SK-N-SH (cell line): ENCODE data around the gene MYH6. TPM values are rescaled to one million over a fixed set of nuclear protein-coding genes. Genes with fewer than 3 reads are reported as not detected.

ENCODE experiments used
- CTCF ChIA-PET: fragments of 300-600, 350-600 bp; formaldehyde crosslinking; extraction: SDS; loops from one replicate; lab custom pipeline; 2021; lab: Yijun Ruan, JAX
- POLR2A ChIA-PET: fragments of 350-600 bp; sonication (Branson Sonifier 250); formaldehyde crosslinking; extraction: SDS; loops from one replicate; lab custom pipeline; 2020; ENCODE audit warnings: antibody characterized with exemption, inconsistent platforms; lab: Yijun Ruan, JAX
- DNase-seq: peaks from one replicate; pipeline ENCODE4 v3.0.0; 2012
- H2AFZ ChIP-seq: fragments of 200-600 bp; sonication (generic); 2 replicates; pipeline ENCODE4 v1.8.1; 2016; ENCODE audit warnings: antibody characterized with exemption, mild to moderate bottlenecking, low read depth
- H3F3A ChIP-seq: fragments of 200-600 bp; sonication (generic); replicated peaks from 2 replicates; pipeline ENCODE3; 2016; ENCODE audit warnings: antibody characterized with exemption, mild to moderate bottlenecking; ENCODE audit not compliant: insufficient read depth
- H3K27ac ChIP-seq, 2 experiments: fragments of 200-500 bp in 1 of 2; fragments of 200-600 bp in 1 of 2; sonication (Bioruptor generic) in 1 of 2; sonication (generic), shearing (Covaris generic) in 1 of 2; 2 replicates each; pipeline versions ENCODE4 v1.5.1 to v1.6.1; 2014 to 2016; ENCODE audit warnings: low read depth in 2 of 2, inconsistent platforms in 1 of 2, low read length in 1 of 2, mild to moderate bottlenecking in 1 of 2, mixed read lengths in 1 of 2
- H3K27me3 ChIP-seq: fragments of 200-600 bp; sonication (generic), shearing (Covaris generic); 2 replicates; pipeline ENCODE4 v1.6.1; 2016; ENCODE audit warnings: mixed run types; ENCODE audit not compliant: insufficient read depth
- H3K36me3 ChIP-seq, 2 experiments: fragments of 200-500 bp in 1 of 2; fragments of 200-600 bp in 1 of 2; sonication (Bioruptor generic) in 1 of 2; sonication (generic) in 1 of 2; replicated peaks in 1 of 2; 2 replicates each; pipeline versions ENCODE3 to v1.5.1; 2014 to 2016; ENCODE audit warnings: low read length in 1 of 2, mild to moderate bottlenecking in 1 of 2; ENCODE audit not compliant: insufficient read depth in 2 of 2, control insufficient read depth in 1 of 2
- H3K4me1 ChIP-seq, 2 experiments: fragments of 200-500 bp in 1 of 2; fragments of 200-600 bp in 1 of 2; sonication (Bioruptor generic) in 1 of 2; sonication (generic), shearing (Covaris generic) in 1 of 2; 2 replicates each; pipeline versions ENCODE4 v1.5.1 to v1.6.1; 2014 to 2016; ENCODE audit warnings: low read depth in 1 of 2, low read length in 1 of 2, mixed run types in 1 of 2; ENCODE audit not compliant: insufficient read depth in 2 of 2, control insufficient read depth in 1 of 2
- H3K4me2 ChIP-seq: fragments of 200-600 bp; sonication (generic), shearing (Covaris generic); 2 replicates; pipeline ENCODE4 v1.6.1; 2017; ENCODE audit warnings: mixed run types
- H3K4me3 ChIP-seq, 2 experiments: fragments of 200-500 bp in 1 of 2; fragments of 200-600 bp in 1 of 2; sonication (Bioruptor generic) in 1 of 2; sonication (generic), shearing (Covaris generic) in 1 of 2; 2 replicates each; pipeline versions ENCODE4 v1.5.1 to v1.8.1; 2014 to 2016; ENCODE audit warnings: low read depth in 2 of 2, inconsistent platforms in 1 of 2, low read length in 1 of 2, mild to moderate bottlenecking in 1 of 2, mixed read lengths in 1 of 2, moderate library complexity in 1 of 2
- H3K79me2 ChIP-seq: fragments of 200-600 bp; sonication (generic); 2 replicates; pipeline ENCODE4 v1.8.1; 2017; ENCODE audit warnings: mild to moderate bottlenecking; ENCODE audit not compliant: insufficient read depth
- H3K9ac ChIP-seq: fragments of 200-600 bp; sonication (generic); 2 replicates; pipeline ENCODE4 v1.6.1; 2017; ENCODE audit warnings: mixed run types
- H3K9me2 ChIP-seq: fragments of 200-600 bp; sonication (generic); 2 replicates; pipeline ENCODE4 v1.6.1; 2017; ENCODE audit warnings: mixed run types
- H3K9me3 ChIP-seq: fragments of 200-600 bp; sonication (generic); 2 replicates; pipeline ENCODE4 v1.6.1; 2017; ENCODE audit warnings: mixed run types, mild to moderate bottlenecking, moderate library complexity
- H4K20me1 ChIP-seq: fragments of 200-600 bp; sonication (generic); 2 replicates; pipeline ENCODE4 v1.6.1; 2017; ENCODE audit warnings: mild to moderate bottlenecking, mixed run types; ENCODE audit not compliant: insufficient read depth
- CHD2 ChIP-seq: fragments of 150-350 bp; IDR thresholded peaks from 2 replicates; pipeline ENCODE4 v1.6.1; 2018; ENCODE audit warnings: low read length; ENCODE audit not compliant: partially characterized antibody
- EZH2phosphoT487 ChIP-seq: fragments of 200-600 bp; sonication (generic); IDR thresholded peaks from 2 replicates; pipeline ENCODE4 v1.6.1; 2017; ENCODE audit warnings: low read depth, mixed run types, mild to moderate bottlenecking, antibody characterized with exemption, moderate library complexity, borderline replicate concordance
- FOXM1 ChIP-seq: IDR thresholded peaks from 2 replicates; pipeline ENCODE4 v1.4.0; 2012; ENCODE audit warnings: low read depth, mild to moderate bottlenecking
- NRF1 ChIP-seq: IDR thresholded peaks from 2 replicates; pipeline ENCODE4 v1.6.1; 2012; ENCODE audit warnings: low read depth, mild to moderate bottlenecking, low read length
- POLR2AphosphoS5 ChIP-seq: IDR thresholded peaks from 2 replicates; pipeline ENCODE4 v1.6.1; 2012; ENCODE audit warnings: low read depth, low read length
- RAD21 ChIP-seq: IDR thresholded peaks from 2 replicates; pipeline ENCODE4 v1.6.1; 2012; ENCODE audit warnings: mild to moderate bottlenecking, low read length
- SIN3A ChIP-seq: IDR thresholded peaks from 2 replicates; pipeline ENCODE4 v1.6.1; 2012; ENCODE audit warnings: low read depth, mild to moderate bottlenecking, low read length, moderate library complexity, borderline replicate concordance
- TEAD4 ChIP-seq: IDR thresholded peaks from 2 replicates; pipeline ENCODE4 v1.4.0; 2012; ENCODE audit warnings: mild to moderate bottlenecking, borderline replicate concordance; ENCODE audit not compliant: insufficient read depth
- WGBS: methylation state at CpG from one replicate; pipeline ENCODE4 v1.1.6; 2017; ENCODE audit warnings: low lambda C conversion rate; 5-methylcytosine and 5-hydroxymethylcytosine counted together
- polyA plus RNA-seq, 3 experiments: library from polyadenylated mRNA; depleted of rRNA; stranded (reverse); fragments of >200 nt; gene quantifications; 2 replicates each; pipeline ENCODE4 v1.2.3, GENCODE V29; 2012
- TF ChIP-seq, protein P1 (sequence below): IDR thresholded peaks from 2 replicates; pipeline ENCODE4 v1.4.0; 2012; ENCODE audit warnings: low read depth, borderline replicate concordance
- TF ChIP-seq, protein P2 (sequence below): IDR thresholded peaks from 2 replicates; pipeline ENCODE4 v1.6.1; 2012; ENCODE audit warnings: mild to moderate bottlenecking, low read depth, low read length, moderate library complexity

The MYH6 gene
- polyA plus RNA-seq, 1 of the 3 experiments (the other 2 are of a cell fraction) = not detected

GRCh38 chr14:23435543-23436326 lies 27.7 kb upstream of the MYH6 start, which contains the start of gene MYH7:
MYH7 (minus strand) TSS chr14:23435660; CDS start chr14:23433732, 1,928 bp downstream.
- Histone ChIP-seq H3K4me3 (no peak within 1 kb of the TSS), H3K4me2 (no peak within 1 kb of the TSS), H3F3A (no peaks in the 10 kb centered on the region), H4K20me1 (no peaks in the 10 kb centered on the region), H3K27ac (no peak within 1 kb of the TSS), H3K36me3 (no peaks in the 10 kb centered on the region), H3K9ac (no peak within 1 kb of the TSS), H3K4me1 (no peaks in the 10 kb centered on the region), H3K79me2 (no peaks in the 10 kb centered on the region), H3K9me2 (no peaks in the 10 kb centered on the region), H2AFZ (no peak within 1 kb of the TSS), H3K27me3 (peaks cover 16% of the 10 kb centered on the region; the same call in 1 of the 2 replicates), H3K9me3 (no peaks in the 10 kb centered on the region)
- POLR2A ChIA-PET = interaction anchor here (0.6 kb wide), 1 partner anchor 158 kb away, joined by 3 read pairs; no protein-coding TSS in a partner anchor
- TF ChIP-seq, protein P1, sequence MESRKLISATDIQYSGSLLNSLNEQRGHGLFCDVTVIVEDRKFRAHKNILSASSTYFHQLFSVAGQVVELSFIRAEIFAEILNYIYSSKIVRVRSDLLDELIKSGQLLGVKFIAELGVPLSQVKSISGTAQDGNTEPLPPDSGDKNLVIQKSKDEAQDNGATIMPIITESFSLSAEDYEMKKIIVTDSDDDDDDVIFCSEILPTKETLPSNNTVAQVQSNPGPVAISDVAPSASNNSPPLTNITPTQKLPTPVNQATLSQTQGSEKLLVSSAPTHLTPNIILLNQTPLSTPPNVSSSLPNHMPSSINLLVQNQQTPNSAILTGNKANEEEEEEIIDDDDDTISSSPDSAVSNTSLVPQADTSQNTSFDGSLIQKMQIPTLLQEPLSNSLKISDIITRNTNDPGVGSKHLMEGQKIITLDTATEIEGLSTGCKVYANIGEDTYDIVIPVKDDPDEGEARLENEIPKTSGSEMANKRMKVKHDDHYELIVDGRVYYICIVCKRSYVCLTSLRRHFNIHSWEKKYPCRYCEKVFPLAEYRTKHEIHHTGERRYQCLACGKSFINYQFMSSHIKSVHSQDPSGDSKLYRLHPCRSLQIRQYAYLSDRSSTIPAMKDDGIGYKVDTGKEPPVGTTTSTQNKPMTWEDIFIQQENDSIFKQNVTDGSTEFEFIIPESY = no peak
- TF ChIP-seq TEAD4 (no peak), FOXM1 (no peak)
- 36% methylated on average over 10 of the region's 10 CpGs for WGBS
- no peak for DNase-seq
- CTCF ChIA-PET = interaction anchor here (1.1 to 1.7 kb wide), 3 partner anchors 13 to 124 kb away, joined by 3 to 6 read pairs (median 3); no protein-coding TSS in a partner anchor

DNA sequence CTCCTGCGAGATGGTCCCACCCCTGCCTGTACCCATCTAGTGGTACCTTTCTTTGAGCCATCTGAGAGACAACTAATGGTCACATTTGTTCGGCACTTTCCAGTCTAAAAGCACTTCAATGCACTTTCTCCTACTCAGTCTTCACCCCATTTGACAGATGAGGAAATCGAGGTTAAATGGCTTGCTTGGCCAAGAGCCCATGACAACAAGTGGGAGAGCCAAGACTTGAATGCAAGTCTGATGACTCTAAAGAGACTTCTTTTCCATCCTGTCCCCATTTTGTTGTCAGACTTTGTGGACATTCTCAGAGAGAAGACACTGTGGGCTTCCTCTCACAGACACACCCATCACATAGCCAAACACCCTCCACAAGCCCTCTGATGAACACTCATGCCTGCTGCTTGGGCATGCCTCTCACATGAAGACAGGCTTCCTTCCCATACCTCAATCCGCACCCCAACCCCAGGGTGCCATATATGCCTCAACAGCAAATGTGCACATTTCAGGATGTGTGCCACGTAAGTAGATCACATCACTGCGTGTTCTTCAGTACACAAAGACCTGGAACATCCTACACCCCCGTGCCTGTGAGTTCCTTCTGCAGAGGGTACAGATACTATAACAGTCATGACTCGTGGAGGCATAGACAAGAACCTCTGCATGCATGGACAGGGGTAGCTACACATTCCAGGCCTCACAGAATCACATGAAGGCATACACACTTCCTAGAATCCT lies 26.6 kb upstream of the MYH6 start:
- CTCF ChIA-PET = no interaction called here
- Histone ChIP-seq H3F3A (no peaks in the 10 kb centered on the region), H3K36me3 (no peaks in the 10 kb centered on the region), H3K9me3 (no peaks in the 10 kb centered on the region), H3K4me1 (no peaks in the 10 kb centered on the region; a peak in 1 of 4 replicates), H4K20me1 (no peaks in the 10 kb centered on the region), H3K27me3 (peaks cover 7% of the 10 kb centered on the region; the same call in 1 of the 2 replicates), H3K4me3 (no peak overlapping the region), H3K79me2 (no peaks in the 10 kb centered on the region), H3K9ac (no peak overlapping the region), H2AFZ (no peak overlapping the region), H3K27ac (no peak overlapping the region), H3K4me2 (no peak overlapping the region), H3K9me2 (no peaks in the 10 kb centered on the region)
- no peak for TF ChIP-seq CHD2
- TF ChIP-seq EZH2phosphoT487 = no peak
- TF ChIP-seq, protein P2, sequence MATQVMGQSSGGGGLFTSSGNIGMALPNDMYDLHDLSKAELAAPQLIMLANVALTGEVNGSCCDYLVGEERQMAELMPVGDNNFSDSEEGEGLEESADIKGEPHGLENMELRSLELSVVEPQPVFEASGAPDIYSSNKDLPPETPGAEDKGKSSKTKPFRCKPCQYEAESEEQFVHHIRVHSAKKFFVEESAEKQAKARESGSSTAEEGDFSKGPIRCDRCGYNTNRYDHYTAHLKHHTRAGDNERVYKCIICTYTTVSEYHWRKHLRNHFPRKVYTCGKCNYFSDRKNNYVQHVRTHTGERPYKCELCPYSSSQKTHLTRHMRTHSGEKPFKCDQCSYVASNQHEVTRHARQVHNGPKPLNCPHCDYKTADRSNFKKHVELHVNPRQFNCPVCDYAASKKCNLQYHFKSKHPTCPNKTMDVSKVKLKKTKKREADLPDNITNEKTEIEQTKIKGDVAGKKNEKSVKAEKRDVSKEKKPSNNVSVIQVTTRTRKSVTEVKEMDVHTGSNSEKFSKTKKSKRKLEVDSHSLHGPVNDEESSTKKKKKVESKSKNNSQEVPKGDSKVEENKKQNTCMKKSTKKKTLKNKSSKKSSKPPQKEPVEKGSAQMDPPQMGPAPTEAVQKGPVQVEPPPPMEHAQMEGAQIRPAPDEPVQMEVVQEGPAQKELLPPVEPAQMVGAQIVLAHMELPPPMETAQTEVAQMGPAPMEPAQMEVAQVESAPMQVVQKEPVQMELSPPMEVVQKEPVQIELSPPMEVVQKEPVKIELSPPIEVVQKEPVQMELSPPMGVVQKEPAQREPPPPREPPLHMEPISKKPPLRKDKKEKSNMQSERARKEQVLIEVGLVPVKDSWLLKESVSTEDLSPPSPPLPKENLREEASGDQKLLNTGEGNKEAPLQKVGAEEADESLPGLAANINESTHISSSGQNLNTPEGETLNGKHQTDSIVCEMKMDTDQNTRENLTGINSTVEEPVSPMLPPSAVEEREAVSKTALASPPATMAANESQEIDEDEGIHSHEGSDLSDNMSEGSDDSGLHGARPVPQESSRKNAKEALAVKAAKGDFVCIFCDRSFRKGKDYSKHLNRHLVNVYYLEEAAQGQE = no peak
- TF ChIP-seq NRF1 = no peak
- TF ChIP-seq POLR2AphosphoS5 = no peak
- TF ChIP-seq RAD21 = no peak
- TF ChIP-seq SIN3A = no peak
- POLR2A ChIA-PET = no interaction called here
- WGBS = 16% methylated on average over 8 of the region's 8 CpGs
- no peak for DNase-seq
